GM12801 (cell line): ENCODE data around the gene NPEPL1.

Experiments
- TF ChIP-seq, protein P1 (sequence below): IDR thresholded peaks from one replicate; pipeline ENCODE4 v1.5.1; 2011; ENCODE audit warnings: control low read depth; ENCODE audit not compliant: insufficient read length; ENCODE audit errors: extremely low read depth

NPEPL1 gene

DNA sequence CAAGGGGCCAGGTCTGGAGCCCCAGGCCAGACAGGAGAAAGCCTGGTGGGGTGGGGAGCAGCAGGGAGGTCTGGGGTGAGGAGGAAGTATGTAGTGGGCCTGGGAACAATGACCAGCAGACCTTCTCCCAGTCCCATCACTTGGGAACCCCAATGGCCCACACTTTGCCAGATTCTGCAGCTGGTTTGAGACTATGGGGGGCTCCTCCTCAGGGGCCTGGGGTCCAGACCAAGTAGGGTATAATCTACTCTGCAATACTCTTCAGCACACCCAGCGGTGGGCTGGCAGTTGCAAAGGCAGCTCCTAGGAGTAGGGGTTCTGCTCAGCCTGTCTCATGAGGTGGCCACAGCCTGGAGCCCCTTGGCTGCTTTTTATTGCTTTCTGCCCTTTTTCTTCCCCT lies 52.8 kb downstream of the NPEPL1 start:
- TF ChIP-seq, protein P1, sequence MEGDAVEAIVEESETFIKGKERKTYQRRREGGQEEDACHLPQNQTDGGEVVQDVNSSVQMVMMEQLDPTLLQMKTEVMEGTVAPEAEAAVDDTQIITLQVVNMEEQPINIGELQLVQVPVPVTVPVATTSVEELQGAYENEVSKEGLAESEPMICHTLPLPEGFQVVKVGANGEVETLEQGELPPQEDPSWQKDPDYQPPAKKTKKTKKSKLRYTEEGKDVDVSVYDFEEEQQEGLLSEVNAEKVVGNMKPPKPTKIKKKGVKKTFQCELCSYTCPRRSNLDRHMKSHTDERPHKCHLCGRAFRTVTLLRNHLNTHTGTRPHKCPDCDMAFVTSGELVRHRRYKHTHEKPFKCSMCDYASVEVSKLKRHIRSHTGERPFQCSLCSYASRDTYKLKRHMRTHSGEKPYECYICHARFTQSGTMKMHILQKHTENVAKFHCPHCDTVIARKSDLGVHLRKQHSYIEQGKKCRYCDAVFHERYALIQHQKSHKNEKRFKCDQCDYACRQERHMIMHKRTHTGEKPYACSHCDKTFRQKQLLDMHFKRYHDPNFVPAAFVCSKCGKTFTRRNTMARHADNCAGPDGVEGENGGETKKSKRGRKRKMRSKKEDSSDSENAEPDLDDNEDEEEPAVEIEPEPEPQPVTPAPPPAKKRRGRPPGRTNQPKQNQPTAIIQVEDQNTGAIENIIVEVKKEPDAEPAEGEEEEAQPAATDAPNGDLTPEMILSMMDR: no peak

DNA sequence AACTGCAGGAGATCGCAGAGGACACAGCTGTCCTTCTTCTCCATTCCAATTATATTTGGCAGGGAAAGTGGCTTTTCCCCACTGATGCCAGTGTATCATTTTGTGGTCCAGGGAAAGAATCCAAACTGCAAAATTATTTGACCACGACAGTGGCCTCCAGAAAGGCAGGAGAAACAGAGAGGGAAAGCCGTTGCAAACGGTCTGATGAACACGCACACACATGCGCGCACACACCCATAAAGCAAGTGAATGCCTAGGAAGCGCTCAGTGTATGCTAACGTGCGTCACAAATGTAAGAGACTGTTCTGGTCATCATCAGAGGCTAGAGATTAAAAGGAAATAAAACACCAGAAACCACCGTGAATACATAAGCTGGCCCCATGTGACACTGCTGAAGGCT lies 54.0 kb downstream of the NPEPL1 start:
- TF ChIP-seq, protein P1: no peak

DNA sequence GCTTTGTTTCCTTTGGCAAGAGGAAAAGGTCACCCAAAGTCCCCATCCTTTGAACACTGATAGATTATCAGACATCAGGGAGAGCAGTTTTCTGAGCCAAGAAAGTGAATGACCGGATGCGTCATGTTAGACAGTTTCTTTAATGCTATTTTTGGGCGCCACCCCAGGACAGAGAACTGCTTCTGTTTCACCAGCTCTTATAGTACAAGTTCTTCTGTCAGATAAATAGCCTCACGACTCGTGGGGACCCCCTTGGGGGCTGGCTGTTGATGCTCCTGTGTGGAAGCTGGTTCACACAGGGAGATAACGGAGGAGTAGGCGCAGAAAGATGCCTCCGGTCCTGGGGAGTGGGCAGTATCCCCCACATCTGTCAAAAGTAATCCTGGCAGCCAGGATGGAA lies 54.6 kb downstream of the NPEPL1 start:
- TF ChIP-seq, protein P1: no peak

DNA sequence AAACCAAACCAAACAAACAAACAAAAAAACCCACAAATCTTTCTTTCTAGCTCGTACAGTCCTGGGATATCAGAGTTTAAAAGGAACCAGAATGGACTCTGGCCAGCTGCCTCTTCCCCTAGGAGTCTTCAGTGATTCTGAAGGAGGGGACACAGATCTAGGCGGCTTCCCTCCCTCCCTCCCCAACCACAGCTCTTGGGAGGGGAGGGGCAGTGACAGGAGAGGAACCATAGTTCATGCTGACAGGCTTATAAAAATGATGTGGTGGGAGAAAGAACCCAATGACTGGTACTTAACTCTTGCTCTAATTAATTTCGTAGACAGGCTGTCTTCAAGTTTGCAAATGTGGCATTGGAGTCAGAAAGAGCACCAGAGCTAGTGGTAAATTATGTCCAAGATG lies 56.0 kb downstream of the NPEPL1 start:
- TF ChIP-seq, protein P1: no peak

DNA sequence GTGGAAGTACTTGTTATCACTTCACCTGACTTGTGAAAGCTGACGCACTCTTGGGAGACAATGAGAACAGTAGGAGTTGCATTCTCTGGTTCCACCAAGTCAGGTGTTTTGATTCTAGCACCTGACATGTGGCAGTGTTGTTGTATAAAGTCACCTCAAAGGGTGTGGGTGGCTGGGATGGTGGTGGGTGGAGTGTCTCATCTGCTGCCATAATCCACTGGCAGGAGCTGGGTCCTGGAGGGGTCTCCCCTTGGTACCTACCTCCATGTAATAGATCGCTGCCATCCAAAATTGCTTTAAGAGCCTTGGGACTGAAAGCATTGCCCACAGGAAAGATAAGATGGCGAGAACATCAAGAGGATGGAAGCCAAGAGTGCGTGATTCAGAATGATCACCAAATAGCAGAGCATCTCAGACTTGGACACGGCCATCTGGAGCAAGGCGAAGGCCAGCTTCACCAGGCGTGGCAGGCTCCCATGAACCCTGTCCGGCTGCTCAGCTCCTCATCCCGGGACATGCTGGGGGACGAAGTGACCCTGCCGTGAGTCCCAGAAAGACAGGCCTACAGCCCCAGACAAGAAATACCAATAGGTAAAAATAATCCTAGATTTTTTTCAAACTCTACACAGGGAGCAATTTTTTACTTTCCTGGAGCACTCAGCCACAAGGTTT lies 56.6 kb downstream of the NPEPL1 start:
- TF ChIP-seq, protein P1: no peak

DNA sequence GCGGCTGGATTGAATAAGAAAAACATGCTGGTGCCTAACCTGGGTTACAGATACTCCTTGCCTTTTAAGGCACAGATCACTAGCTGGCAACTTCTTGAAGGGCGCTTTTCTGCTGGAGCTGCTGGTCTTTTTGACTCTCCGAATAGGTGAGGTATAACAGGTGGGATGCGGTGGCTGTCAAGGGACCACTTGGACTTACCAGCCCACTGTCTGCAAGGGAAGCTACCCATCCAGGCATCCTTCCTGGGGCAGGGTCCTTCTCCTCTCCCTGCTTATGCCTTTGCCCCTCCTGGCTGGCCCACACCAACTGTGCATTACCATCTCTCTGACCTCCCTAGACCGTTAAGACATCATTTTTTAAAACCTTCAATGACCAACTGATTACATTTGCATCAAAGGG lies 57.4 kb downstream of the NPEPL1 start:
- TF ChIP-seq, protein P1: no peak

DNA sequence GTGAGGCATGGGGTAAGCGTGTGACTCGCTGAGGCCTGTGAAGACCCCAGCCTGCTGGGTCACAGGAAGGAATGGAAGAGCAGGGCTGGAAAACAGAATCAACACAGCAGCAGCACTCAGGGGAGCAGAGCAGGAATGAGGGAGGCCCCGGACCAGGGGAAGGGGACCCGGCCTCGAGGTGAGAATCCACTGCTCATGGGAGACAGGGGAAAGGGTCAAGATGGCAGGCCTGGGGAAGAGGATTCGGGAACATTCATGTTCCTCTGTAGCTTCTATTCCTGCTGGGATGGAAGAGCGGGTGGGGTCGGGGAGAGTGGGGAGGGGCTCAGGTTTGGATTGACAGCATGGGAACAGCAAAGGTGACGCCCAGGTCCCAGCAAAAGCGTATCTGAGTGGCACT lies 59.4 kb downstream of the NPEPL1 start:
- TF ChIP-seq, protein P1: no peak
